Stimulated activated CD8-positive, alpha-beta memory T cell treated with anti-CD3 and anti-CD28 coated beads, Interleukin-12 subunit alpha, Interleukin-12 subunit beta, amount 100 ng/mL, for 1 hour (primary cell): ENCODE measurements around the gene PAX5.

Experiments used
- DNase-seq: peaks from one replicate; pipeline ENCODE4 v3.0.0-alpha.2; 2020; ENCODE audit warnings: low read depth

PAX5 gene

DNA sequence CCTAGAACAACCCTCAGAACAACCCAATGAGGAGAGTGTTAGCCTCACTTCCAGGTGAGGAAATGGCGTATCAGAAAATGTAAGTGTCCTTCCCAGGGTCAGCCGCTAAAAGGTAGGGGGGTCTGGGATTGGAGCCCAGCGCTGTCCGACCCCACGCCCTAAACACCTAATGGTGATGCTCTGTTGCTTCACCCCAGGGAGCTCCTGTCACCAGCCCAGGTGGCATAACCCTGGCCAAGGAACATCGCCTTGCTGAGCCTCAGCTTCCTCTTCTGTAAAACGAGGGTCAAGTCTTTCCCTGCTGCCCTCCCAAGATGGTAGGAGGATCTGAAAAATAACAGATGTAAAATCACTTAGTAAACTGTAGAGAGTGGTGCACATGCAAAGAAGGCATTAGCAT is 132.5 kb downstream of the PAX5 start:
- DNase-seq: no peak

DNA sequence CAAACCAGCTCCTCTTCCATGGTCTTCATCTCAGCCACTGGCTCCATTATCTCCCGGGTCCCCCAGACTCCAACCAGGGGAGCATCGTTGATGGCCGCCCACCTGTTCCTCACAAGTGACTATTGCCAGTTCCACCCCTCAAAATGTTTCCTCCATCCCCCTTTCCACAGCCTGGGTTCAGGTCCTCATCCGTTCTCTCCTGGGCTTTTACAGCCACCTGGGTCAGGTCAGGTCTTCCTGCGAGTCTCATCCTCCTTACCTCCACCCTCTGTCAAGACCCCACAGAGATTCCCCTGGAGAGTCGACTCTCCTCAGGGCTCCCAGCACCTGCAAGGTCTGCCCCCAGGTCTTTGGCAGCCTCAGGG is 133.2 kb downstream of the PAX5 start:
- DNase-seq: no peak

DNA sequence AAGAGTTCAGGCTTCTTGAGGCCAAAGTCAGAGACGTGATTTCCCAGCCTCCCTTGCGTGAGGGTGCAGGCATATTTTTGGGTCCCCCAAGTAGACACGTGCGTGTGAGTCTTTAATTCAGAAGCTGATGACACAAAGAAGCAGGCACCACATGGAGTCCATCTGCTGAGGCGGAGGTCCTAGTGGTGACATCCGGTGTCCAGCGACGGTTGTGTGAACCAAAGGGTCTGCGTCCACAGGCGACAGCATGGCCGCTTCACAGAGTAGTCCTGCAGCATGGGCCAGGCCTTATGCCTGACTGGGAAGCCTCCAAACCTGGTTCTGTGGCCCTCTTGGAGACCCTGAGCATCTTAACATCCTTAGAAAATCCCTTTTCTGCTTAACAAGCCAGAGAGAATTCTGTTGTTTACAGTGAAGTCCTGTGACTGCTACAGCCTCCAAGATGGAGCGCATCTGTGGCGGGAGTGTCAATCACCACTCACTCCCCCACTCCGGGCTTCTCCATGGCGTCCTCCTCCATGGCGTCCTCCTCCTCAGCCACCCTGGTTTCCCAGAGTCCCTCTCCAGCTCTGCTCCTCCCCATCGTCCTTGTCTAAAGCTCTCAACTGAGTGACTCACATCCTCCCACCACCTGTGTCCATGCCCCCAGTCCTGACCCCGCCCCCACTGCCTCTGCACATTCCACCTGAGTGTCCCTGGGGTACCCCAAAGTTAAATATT is 133.8 kb downstream of the PAX5 start:
- DNase-seq: no peak

DNA sequence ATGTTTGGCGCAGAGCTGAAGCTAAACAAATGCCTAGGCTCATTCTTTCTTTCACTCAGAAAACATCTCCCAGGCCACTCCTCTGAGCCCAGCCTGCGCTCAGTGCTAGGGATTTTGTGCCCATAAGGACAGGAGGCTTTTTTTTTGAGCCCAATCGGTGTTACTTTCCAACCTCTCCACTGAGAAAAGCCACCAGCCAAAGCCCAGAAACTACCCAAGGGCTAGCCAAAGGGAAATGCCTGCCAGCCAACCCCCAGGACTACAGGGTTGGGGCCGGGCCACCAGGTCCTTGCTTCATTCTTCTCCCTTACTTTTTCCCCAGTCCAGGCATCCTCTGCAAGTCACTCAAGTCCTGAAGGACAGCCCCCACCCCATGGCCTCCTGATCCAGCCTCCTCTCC is 134.7 kb downstream of the PAX5 start:
- no peak for DNase-seq

DNA sequence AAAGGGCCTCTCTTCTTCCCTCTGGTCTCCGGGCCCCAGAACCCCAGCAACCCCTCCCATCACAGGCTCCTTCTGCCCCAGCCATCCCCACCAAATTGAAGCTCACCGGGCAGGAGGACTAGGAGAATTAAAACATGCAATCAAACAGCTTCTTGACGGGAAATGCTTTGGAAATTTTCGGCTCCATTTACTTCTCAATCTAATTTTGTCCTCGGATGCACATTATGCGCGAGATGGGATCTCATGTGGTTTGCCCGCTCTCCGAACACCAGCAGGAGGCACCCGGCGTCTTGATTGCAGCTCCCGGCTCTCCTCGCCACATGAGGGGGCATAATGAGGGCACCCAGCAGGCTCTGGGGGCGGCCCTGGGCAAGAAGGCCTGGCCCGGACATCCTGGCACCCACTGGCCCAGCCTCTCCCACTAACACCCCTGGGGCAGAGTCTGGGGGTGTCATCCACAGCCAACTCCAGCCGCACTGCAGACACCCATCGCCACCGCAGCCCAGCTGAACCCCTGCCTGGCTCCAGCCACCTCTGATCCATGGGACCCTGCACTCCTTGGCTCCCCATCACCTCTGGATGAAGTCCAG is 135.5 kb downstream of the PAX5 start:
- DNase-seq: no peak

DNA sequence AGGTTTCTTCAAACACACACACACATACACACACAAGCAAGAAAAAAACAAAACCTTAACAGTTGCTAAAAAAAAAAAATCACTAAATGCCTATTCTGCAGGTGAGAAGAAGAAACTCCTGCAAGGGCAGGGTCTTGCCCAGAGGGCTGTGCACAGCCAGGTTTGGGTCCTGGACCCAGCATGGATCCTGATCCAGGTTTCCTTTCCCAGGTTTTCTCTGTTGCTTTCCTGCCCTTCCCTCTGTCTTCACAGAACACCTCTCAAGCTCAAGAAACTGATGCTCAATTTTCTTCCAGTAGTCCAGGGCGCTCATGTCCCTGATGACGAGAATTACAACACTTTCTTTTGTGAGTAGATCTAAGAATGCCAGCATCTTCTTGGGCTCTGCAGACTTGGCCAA is 136.6 kb downstream of the PAX5 start:
- DNase-seq: no peak

DNA sequence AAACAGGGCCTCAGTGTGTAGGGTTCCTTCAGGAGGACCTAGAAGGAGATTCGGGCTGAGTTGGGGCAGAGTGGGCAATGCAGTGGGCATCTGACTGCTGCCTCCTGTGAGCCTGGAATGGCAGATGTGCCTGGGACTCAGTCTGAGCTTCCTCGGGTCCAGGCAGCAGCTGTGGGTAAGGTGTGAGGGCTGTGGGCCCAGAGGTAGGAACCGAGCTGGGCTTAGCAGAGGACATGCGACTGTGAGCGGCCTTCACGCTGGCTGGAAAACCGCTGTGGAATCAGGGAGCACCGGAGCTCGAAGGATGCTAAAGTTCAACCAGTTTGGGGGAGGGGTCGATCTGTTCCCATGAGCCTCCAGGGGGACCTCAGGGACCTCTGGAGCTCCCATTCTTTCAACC is 137.0 kb downstream of the PAX5 start:
- DNase-seq: no peak

DNA sequence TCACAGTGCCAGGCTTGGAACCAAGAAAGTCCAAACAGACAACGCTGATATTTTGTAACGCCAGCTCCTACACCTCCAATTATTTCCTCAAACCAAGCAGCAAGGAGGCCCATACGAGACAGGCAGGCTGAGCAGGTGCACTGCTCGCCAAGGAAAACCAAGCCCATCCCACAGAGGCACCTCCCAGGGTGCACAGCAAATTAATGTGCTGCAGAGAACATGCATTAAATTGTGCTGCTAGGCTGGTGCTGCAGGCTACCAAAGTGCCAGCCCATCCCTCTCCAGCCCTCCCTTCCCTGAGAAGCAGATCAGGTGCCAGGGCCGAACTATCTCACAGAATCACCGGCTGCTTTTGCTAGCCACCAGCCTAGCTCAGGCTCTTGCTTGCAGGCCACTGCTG is 137.8 kb downstream of the PAX5 start:
- no peak for DNase-seq

DNA sequence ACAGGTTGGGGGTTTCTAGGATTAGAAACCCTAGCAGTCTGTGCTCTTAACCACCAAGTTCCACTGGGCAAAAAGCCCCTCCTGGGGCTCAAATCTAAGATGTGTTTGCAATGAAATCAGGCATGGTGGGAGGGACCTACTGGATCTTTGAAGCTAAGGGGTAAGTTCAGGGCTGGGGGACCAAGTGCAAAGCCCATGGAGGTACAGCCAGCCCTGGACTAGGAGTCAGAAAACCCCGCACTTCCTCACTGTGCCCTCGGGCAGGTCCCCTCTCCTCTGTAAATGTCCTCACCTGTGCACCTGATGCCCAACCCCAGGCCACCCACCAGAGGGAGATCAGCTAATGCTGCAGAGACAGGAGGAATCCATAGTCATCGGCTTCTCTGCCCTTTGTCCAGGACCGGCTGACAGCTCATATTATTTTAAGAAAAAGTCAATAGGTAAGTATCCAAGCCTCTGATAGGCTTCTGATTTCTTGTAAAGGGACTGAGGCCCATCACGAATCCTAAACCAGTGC is 138.3 kb downstream of the PAX5 start:
- no peak for DNase-seq

DNA sequence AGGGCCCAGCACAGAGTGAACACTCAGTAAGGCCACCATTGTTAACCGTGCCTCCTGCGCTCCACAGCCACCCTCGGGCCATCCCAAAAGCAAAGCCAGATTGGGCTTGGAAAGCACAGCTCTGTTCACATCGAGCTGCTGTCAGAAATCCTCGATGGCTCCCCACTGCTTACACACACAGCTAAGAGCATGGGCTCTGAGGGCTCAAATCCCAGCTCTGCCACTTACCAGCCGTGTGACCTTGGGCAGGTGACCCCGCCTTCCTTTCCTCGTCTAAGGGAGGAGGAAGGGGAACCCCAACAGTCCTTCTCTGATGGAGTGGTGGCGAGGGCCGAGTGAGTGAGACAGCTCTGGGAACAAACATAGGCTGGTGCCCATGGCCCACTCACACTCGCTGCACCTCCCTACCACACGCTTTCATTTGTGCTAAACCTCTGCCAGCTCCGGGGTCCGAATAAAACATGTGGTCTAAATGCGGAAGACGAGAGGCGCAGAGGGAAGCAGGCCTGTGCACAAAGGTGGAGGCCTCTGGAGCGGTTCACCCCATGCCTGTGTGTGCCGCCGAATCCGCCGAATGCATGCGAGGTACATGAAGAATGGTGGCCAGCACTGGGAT is 139.3 kb downstream of the PAX5 start:
- DNase-seq: no peak

DNA sequence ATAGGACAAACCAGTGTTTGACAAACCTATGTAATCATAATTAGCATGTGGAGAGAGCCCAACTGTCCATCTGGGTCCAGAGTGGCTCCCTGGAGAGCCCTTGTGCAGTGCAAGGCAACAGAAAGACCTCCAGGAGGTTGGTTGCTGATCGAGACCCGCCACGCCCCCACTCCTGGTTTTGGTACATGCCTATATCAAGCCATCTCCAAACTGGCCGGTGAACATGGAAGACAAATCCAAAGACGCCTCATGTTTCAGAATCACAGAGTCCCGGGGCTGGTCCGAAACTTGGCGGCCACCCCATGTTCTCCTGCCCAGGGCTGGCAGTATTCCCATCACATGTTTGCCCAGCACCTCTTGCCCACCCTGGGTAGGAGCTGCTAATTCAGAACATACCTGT is 140.2 kb downstream of the PAX5 start:
- no peak for DNase-seq

DNA sequence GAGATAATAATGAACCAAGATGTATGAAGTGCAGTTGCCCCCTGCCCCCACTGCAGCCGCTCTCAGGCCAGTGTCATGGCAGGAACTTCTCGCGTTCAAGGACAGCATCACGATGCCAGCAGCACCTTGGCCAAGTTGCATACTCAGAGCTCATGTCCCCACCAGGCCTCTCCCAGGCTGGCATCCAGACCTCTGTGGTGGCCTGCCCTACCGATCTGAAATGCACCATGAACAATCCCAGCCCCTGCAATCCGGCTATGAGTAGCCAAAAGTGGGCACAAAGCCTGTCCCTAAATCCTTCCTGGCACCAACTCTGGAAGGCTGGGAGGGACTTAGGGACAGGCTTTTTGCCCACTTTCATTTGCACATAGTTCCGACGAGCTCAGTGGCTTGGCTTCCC is 140.9 kb downstream of the PAX5 start:
- no peak for DNase-seq

DNA sequence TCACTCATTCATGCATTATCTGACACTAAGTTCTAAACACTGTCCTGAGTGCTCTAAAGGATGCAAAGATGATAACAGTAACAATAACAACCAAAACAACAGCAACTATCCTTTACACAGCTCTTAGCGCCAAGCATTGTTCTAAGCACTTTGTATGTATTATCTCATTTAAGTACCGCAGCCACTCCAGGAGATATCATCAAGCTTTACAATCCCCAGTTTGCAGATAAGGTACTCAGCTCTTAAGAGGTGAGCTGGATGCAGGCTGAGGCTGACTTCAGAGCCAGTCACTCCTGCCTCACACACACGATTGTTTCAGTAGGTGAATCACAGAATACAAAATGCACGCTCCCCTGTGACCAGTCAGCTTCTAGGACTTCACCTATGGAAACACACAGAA is 141.8 kb downstream of the PAX5 start:
- DNase-seq: no peak

DNA sequence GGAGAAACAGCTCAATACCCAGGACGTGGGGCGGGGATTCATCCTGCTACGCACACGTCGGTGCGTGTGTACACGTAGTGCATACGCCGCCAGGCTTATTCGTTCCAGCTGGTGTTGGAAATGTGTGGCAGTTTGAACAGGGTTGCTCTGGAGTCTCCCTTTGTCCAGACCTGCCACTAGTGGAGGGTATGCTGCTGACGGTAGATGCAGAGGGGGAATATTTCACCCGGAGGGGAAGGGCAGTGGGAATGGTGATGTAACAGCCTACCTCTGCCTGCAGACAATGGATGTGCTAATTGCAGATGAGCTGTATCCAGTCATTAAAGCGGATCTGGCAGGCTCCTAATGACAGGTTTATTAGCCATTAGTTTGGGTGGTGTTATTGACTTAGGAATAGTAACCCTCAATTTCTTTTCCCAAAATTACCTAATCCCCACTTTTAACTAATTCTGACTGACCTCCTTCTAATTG is 142.7 kb downstream of the PAX5 start:
- no peak for DNase-seq

DNA sequence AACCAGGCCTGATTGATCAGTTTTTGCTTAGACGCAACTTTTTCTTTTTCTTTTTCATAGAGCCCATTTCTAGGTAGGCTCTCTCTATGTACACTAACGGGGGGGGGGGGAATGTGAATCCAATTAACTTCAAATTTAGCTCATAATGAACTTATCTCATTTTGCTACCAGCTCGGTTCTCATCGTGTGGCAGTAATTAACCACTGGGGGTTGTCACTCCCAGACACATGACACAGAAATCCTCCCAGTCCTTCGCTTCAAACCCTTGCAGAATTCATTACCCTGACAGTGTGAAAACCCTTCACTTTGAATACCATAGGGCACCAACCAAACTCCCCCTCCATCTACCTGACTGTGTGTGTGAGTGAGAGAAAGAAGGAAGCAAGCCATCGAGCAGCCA is 144.2 kb downstream of the PAX5 start:
- no peak for DNase-seq

DNA sequence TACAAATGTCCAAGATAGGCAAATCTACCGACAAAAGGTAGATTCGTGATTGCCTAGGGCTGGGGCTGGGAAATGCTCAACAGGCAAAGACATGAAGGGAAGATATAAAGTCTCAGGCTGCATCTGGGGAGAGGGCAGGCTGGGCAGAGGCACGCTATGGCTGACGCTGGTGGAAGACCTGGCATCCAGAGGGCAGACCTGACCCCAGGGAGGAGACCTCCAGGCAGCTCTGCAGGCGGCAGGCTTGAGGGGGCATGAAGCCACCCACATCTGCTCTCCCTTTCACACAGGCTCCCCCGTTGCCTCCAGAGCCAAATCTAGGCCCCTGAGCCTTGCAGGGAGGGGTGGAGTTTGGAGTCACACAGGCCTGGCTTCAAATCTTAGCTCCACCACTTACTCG is 145.5 kb downstream of the PAX5 start:
- DNase-seq: no peak

DNA sequence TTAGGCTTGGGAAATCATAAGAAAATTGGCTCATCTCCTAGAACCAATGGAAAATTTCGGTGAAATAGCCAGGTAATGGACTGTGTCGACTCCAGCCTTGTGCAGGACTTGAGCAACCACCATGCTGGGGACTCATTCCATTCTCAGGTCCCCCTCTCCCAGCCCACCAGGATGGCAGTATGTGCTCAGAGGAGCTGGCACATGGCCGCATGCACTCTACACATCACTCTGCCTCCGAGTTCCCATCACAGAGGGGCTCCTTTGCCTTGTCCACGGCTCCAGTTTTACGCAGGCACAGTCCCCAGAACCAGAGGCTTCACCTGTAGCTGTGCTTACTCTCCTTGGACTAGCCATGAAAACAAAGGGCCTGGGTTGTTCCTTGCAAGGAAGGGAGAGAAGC is 149.3 kb downstream of the PAX5 start:
- DNase-seq: no peak

DNA sequence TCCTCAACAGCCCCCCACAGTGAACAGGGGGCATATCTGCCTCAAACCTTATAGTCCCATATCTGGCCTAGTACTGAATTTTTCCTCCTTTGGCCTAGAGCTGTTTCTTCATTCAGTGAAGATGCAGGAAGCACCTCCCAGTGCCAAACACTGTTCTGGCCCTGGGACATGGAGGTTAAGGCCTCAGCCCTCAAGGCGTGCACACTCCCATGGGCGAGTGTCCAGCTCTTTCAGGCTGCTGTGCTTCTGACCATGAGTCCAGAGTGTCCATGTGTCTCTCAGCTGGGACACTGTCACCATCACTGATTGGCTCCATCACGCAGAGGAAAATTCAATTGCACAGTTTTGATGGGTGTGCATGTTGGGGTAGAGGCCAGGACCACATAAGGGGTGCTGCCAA is 151.5 kb downstream of the PAX5 start:
- DNase-seq: no peak

DNA sequence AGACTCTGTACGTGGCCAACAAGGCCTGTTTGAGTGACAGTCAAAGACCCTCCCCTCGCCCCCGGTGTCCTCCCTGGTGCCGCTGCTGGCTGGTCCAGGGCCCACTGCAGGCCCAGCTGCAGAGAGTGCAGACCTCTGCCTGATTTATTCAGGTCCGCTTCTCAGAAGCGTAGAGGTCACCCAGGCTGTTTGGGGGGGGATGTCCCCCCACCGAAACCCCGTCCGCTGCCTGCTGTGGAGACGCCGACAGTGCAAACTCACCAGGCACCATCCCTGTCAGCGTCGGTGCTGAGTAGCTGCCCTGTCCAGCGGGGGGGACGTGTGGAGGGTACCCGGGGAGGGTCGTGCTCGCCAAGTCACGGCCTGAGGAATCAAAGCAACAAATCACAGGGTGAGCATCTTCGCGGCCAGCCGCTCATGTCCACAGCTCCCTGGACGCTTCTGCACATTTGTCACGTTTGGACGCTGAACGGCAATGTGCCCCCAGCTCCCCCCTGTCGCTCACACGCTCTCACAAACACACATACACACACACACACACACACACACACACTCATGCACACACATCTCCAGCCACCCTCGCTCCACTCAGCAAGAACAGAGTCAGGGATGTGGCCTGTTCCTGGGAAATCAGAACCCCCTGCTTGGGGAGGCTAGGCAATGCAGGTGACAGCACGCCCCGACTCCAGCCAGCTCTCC is 152.2 kb downstream of the PAX5 start:
- no peak for DNase-seq

DNA sequence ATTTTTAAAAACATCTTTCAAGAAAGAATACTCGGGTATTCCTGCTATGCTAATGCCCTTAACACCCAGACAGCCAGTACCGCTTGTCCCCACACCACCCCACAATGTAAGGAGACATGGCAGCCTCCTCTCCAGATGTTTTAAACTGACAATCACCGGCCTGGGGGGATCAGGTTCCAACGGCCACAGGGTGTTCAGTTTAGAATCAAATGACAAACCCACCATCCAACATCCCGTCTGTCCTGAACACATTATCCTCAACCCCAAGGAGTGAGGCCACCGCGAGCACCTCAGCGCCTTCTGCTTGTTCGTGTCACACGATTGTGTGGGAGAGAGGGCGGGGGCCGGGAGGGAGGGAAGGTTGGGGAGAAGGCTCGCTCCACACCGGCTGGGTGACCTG is 152.8 kb downstream of the PAX5 start:
- no peak for DNase-seq

DNA sequence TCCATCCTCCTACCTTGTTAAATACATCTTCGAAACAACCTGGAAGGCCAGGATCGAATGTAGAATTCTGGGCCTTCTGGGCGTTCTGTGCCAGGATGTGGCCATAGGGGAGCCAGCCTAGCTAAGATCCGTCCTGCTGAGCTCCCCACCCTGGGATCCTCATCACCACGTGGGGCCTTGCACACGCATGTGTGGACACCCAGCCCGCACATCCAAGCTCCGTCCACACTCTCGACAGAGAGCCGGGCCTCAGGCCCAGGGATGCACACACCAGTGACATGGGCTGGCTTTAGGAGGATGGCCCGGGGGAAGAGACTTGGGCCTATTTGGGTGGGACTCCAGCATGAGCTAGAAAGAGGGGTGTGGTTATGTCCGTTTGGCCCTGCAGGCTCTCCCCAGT is 154.0 kb downstream of the PAX5 start:
- DNase-seq: no peak

DNA sequence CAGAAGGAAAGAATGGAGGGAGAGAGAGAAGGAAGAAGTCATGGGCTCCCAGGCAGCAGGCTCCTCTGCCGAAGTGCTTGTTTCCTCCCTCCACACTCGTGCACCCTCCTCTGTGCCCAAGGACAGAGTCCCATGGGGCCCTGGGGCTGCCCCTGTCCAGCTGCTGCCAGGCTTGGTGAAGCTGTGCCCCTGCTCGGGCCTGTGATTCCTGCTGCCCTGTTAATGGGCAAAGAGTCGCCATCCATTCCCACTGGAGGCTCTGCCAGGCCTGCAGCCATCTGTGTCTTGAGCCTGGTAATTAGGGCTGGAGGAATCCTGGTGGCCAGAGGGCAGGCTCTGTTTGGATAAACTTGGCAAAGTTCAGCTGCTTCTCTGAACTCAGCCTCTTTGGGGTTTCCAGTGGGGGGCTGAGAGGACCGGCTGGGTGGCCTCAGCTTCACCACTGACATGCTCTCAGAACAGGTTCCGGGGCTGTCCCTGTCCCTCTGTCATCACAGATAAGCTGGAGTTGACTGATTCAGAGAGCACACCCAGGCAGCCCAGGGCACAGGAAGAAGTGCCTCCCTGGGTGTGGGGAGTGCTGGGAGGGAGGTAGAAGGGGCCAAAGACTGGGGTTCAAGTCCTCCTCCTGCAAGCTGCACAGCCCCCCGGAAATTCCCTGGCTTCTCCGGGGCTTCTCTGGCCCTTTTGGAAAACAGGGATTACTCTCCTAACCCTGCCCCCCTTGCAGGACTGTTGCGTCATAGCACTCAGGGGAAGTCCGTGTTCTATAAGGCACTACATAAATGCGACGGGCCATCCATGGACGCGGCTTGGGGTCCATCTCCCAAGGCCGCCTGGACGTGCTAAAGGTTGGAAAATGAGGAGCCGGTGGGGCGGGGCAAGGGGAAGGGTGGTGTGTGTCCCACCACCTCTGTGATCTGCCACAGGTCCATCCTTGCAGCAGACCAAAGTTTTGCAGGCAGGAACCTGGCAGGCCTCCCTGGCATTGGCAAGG is 154.8 kb downstream of the PAX5 start:
- no peak for DNase-seq
